SW480 (cell line): ENCODE measurements around the gene TMEM186.
"Not testable (repeated sequence)": the region's sequence is repeated elsewhere in the genome, so short reads cannot be mapped to it uniquely, and the experiment has no call there.

ENCODE experiments used
- DNase-seq: peaks from one replicate; pipeline ENCODE4 v3.0.0-alpha.2; 2016; ENCODE audit warnings: low spot score

The TMEM186 gene

GRCh38 chr16:8774208-8774607 lies 23.2 kb downstream of the TMEM186 start:
- no peak for DNase-seq

GRCh38 chr16:8773537-8773936 lies 23.9 kb downstream of the TMEM186 start:
- no peak for DNase-seq

- no peak for DNase-seq
Measured at GRCh38 chr16:8768692-8769091, 28.7 kb downstream of the TMEM186 start.

GRCh38 chr16:8768283-8768682 lies 29.2 kb downstream of the TMEM186 start:
- no peak for DNase-seq

- no peak for DNase-seq
Measured at GRCh38 chr16:8767176-8767575, 30.3 kb downstream of the TMEM186 start.

GRCh38 chr16:8764525-8765250 lies 32.8 kb downstream of the TMEM186 start:
- DNase-seq, result no peak

DNA sequence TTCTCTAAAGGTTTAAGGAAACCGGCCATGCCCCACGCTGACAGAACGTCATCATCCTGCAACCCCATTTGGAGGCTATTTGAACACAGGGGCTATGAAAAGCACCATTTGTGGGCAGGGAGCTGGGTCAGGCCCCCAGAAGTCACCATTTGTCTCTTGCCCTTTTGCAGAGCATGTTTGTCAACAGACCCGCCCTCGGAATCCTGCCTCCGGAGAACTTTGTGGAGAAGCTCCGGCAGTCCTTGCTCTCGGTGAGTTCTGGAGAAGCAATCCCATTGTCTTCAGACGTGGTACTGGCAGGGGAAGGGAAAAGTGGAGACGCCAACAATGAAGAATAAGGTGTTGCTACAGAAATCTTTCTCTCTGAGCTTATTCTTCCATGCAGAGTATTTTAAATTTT lies 33.5 kb downstream of the TMEM186 start:
- DNase-seq, result no peak

DNA sequence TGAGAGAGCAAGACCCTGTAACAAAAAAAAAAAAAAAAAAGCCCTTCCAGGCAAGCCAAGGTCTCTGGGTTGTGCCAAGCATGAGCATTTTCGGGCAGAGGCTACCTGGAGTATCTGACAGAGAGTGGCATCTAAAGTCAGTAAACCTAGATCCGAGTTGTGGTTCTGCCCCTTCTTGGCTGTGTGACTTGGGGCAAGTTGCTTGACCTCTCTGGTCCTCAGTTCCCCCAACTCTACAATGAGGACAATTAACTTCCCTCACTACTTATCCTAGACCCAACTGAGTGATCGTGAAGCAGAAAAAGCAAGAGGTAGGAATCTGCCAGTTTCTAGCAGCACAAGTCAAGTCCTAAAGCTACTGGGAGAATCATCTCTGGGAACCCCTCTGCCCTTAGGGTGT lies 34.4 kb downstream of the TMEM186 start:
- DNase-seq, result no peak

GRCh38 chr16:8762254-8762653 lies 35.2 kb downstream of the TMEM186 start:
- DNase-seq, result no peak

GRCh38 chr16:8761078-8761477 lies 36.4 kb downstream of the TMEM186 start:
- no peak for DNase-seq

DNA sequence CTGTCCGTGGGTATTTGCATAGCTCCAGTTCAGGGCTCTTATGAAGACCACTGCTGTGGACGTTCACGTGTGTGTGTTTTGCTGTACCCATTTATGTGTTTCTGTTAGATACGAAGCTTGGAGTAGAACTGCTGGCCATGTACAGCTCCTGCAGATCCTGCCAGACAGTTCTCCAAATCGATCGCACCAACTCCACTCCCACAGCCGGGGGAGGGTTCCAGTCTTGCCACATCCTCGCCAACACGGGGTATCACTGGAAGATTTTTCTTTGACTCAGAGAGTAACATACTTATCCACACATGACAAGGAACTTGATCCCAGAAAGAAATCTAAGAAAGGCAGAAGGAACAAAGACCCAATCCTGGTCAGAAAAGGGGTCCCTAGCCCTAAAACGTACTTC lies 37.4 kb downstream of the TMEM186 start:
- DNase-seq, result no peak

- DNase-seq, result no peak
Measured at GRCh38 chr16:8758022-8758421, 39.4 kb downstream of the TMEM186 start.

DNA sequence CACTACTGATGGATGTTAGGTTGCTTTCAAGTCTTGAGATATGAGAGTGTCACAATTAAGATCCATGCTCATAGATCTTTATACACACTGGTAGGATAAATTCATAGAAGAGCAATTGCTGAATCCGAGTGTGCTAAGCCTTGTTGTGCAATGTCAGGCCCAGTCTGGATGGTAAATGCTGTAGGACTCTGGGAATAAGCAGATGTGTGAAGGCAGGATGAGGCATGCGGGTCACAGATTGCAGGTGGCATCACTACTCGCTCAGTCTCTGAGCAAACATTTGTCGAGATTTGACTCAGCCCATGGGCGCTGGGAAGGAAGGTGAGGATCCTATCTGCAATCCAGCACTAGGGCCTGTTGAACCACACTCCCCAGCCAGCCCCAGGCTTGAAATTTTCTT lies 40.7 kb downstream of the TMEM186 start:
- no peak for DNase-seq

- DNase-seq, result no peak
Measured at GRCh38 chr16:8753416-8754054, 43.9 kb downstream of the TMEM186 start.

DNA sequence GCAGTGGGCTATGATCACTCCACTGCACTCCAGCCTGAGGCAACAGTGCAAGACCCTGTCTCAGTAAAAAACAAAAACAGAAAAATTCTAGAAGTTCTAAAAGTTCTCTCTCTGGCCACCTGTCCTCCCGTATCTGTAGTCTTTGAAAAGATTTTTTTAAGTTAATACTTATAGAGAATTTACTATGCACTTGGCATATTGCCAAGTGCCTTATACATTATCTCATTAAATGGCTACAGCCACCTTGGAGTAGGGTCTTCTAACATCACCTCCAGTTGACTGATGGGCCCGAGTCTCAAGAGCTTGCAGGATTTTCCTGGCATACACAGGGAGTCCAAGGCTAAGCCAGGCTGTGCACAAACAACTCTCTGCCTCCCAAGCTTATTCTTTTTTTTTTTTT lies 44.7 kb downstream of the TMEM186 start:
- DNase-seq, result no peak

- DNase-seq, result peak; percentile 52
Measured at GRCh38 chr16:8751481-8752311, 45.7 kb downstream of the TMEM186 start.

DNA sequence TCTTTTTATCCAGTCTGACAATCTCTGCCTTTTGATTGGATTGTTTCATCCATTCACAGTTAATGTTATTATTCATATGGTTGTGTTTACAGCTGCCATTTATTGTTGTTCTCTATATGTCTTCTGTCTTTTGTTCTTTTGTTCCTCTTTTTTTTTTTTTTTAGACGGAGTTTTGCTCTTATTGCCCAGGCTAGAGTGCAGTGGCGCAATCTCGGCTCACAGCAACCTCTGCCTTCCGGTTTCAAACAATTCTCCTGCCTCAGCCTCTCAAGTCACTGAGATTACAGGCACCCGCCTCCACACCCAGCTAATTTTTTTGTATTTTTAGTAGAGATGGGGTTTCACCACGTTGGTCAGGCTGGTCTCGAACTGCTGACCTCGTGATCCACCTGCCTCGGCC lies 48.5 kb downstream of the TMEM186 start:
- DNase-seq, result not testable (repeated sequence)
